GM19238 (cell line): ENCODE measurements around the gene NCK2.

Source experiments
- DNase-seq: peaks from one replicate; pipeline ENCODE4 v3.0.0; 2011; ENCODE audit warnings: low spot score; ENCODE audit not compliant: insufficient read length

Gene NCK2

DNA sequence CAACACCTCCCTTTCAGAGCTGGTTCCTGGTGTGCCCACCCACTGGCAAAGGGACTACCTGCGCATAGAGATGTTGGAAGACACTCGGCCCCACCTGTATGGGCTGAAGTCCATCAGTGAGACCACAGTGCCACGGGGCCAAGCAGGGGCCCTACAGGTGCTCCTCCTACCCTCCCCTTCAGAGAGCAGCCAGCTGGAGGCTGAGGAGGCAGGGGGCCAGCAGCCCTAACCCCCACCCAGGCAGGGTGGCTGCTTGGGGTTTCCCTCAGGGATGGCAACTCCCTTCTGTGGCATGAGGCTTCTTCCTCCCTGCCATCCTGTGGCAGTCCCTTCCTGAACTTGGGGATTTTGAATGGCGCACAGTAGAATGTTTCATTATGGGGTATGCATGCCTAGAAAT, 125.3 kb downstream of the NCK2 start:
- no peak for DNase-seq

DNA sequence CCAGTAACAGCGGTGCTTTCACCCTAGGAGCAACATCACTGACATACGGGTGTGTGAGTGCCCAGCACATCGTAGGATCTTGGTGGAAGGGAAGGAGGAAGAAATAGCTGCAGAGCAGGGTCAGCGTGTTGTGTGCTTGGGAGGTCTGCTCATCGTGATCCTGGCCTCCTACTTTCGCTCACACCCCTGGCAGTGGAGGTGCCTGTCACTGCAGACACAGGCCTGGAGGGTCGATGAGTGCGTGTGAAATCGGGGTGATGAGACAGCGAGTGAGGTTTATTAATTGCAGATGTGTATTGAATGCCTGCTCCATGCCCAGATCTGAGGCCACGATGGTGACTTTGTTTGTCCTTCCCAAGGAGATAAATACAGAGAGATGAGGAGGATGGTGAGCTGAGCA, 126.1 kb downstream of the NCK2 start:
- no peak for DNase-seq

DNA sequence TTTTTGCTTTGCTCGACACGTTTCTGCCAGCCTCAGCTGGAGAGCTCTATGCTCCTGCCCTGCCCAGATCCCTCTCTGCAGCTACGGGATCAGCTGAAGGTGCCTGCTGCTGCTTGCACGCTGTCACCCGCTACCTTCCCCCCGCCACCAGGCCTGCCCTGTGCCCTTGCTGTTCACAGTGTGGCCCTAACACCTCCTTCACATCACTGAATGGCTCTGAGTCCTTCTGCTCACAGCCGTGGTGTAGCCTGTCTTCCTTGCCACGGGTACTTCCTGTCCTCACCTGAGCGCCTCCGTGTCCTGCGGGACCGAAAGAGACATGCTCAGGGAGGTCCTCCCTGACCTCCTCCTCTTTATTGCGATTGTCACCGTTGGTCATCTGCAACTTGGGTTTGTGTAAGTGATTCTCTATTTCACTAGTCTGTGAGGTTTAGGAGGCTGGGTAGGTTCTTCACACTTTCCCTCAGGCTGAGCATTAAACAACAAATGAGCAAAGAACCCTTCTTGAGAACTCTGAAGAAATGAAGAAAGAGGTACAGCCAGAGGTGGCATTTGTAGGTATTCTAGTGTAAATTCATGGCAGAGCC, 127.5 kb downstream of the NCK2 start:
- no peak for DNase-seq

DNA sequence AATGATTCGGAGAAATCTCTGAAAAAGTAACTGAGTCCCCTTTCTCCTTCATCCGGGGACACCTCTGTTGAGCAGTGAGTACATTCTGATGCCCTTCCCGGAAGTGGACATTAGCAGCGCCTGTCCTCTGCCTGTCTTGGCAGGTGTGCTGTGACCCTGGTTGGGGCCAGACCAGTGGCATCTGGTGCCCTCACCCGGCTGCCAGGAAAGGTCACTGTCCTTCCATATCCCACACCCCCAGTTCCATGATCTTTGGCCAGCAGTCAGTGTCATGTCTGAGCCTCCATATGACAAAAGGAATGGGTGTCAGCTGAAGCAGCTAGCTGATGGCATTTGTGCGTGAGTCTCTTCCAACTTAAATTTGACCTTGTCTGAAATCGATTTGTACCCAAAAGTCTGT, 128.1 kb downstream of the NCK2 start:
- no peak for DNase-seq

DNA sequence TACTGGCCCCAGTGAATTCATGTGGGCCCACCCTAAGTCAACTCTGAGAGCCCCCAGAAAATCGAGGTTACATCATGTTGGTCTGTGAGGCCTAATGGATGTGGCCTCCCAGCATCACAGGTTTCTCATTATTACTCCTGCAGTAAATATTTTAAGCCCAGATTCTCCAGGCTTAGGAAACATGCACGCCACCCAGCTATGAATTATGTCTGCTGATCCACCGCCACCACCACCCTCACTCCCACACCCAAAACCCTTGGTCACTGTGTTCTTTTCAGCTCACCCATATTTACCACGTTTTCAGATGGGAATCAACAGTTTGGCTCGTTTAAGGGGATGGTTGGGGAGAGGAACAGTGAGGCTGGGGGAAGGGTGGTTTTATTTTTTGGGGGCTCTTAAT, 128.6 kb downstream of the NCK2 start:
- no peak for DNase-seq

DNA sequence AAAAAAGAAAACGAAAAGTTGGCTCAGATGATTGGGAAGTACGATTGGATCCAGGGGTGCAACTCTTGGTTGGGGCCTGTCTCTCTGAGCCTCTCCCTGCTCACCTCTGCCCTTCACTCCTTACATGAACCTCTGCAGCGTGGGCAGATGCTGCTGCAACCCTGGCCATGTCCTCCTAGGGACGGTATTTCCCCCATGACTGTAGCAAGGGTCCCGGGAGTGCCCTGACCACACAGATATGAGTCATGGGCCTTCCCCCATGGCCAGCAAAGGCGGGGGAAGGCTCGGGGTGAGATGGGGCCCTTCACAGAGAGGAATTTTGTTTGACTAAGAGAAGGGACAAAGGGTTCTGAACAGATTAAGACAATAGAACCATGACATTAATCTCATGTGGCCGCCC, 129.0 kb downstream of the NCK2 start:
- peak; percentile 71 for DNase-seq

DNA sequence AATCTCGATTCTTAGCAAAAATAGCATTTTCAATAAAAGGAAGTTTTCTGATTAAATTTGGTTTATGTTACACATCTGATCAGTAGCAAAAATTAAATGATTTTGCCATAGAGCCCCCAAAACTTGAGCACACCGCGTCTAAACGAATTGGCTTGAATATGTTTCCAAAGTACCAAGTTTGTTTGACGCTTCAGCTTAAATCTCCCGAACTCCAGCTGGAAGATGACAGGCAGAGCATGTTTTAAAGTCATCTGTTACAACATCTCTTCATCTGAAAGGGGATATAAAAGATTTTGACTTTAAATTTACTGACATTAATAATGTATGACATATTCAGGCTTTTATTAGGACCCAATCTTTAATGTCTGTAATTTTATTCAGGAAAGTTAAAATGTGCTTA, 129.8 kb downstream of the NCK2 start:
- DNase-seq: no peak

DNA sequence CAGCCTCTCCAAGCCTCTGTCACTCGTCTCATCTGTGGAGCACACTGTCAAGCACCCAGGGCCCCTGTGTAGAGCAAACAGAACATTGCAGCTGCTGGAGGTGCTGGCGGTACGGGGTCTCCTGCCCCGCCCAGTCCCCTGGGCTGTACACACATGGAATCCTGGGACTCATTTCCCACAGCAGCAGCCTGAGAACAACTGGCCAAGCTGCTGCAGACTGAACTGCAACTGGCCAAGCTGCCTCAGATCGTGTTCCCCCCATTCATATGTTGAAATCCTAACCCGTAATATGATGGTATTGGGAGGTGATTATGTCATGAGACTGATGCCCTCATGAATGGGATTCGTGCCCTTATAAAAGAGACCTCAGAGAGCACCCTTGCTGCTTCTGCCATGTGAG, 130.5 kb downstream of the NCK2 start:
- DNase-seq: no peak

DNA sequence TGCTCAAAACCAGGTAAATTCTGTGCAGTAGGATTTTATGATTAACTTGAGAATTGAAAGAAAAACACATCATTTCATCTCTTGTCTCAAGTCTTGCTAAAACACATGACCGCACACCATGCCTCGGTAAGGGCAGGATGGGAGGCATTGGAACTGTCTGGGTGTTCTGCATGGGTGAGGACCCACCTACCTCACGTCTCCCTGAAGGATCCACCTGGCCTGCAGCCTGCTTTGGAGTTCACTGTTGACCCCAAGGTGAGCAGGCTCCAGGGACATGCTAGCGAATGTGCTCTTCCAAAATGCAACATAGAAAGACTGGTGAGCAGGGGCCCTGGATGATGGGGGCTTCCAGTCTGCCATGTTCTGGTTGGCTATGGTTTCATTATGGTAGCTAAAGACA, 131.5 kb downstream of the NCK2 start:
- no peak for DNase-seq

DNA sequence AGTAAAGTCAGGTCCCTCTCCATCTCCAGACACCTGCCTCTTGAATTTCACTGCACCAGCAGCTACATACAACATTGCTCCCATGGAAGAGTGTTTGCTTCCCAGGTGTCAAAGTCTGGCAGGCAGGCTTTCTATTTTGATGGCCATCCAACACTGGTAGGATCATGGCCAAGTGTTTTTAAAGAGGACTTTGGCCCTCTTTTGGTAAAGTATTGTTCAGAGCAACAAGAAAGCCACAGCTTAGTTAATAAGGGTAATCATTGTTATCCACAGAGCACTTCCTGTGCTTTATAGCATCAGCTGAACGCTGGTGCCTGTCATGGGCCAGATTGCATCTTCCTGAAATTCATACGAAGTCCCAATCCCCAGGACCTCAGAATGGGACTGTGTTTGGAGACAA, 133.2 kb downstream of the NCK2 start:
- no peak for DNase-seq

DNA sequence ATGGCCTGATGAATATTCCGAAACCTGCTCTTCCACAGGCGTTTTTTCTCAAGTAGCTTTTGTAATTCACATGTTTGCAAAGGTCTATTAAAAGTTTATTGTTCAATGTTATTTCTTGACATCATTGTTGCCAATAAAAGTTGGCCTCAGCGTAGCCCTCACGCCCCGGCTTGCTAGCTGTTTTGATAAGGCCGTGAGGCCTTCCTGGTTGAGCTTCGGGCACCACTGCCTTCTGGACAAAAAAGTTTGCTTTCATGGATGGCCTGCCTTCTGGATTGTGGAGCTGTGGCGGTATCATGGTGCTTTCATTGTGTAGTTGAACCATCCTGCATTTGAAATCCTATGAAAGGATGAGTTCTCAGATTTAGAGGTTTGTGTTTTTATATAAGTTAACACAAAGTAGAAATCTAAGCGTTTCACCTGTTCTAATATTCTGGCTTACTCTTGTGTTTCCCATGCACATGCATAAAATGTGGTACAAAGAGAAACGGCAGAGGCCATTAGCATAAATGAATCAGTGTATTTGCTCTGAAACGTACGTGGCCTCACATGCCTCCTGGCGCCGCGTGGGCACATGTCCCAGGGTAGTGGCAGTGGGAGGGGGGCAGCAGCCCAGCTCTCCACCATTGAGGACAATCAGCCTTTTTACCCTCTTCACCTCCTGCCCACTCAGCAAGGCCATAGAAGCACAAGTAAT, 134.5 kb downstream of the NCK2 start:
- no peak for DNase-seq

DNA sequence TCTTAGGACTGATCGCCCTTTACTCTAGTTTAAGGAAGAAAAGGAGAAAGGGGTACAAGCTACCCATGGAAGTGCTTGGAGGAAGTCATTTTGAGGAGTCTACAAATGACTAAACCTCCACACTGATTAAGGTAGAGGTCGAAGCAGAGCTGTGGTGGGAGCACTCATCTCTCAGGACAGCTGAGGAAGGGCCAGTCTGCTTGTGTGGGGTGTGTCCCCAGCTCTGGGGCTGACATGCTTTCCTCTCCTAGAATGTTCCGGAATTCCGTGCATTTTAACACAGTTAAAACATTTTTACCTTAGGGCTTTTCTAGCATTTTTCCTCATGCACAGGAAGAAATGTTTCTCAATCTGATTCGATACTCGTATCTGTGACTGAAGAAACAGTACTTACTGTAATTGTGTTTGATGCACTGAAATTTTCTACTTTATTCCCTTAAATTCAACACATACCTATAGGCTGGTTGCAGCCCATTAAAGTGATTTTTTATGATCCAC, 135.1 kb downstream of the NCK2 start:
- DNase-seq: no peak

DNA sequence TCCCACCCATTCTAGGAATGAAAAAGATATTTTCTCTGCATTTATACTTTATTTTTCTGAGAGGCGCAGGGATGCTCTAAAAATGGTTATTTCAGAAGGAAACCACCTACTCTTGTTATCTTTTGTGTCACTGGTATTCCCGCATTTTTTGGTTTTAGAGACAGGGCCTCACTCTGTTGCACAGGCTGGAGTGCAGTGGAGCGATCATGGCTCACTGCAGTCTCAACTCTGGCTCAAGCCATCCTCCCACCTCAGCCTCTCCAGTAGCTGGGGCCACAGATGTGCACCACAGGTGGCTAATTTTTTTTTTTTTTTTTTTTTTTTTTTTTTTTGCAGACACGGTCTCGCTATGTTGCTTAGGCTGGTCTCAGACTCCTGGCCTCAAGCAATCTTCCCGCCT, 135.9 kb downstream of the NCK2 start:
- no peak for DNase-seq

DNA sequence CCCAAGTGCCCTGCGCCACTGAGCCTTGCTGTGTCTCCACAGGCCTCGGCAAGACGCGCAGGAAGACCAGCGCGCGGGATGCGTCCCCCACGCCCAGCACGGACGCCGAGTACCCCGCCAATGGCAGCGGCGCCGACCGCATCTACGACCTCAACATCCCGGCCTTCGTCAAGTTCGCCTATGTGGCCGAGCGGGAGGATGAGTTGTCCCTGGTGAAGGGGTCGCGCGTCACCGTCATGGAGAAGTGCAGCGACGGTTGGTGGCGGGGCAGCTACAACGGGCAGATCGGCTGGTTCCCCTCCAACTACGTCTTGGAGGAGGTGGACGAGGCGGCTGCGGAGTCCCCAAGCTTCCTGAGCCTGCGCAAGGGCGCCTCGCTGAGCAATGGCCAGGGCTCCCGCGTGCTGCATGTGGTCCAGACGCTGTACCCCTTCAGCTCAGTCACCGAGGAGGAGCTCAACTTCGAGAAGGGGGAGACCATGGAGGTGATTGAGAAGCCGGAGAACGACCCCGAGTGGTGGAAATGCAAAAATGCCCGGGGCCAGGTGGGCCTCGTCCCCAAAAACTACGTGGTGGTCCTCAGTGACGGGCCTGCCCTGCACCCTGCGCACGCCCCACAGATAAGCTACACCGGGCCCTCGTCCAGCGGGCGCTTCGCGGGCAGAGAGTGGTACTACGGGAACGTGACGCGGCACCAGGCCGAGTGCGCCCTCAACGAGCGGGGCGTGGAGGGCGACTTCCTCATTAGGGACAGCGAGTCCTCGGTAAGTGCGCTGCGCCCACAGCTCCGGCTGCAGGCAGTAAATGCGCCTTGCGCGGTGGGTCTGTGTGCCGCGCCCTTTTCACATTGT, 136.8 kb downstream of the NCK2 start:
- no peak for DNase-seq

DNA sequence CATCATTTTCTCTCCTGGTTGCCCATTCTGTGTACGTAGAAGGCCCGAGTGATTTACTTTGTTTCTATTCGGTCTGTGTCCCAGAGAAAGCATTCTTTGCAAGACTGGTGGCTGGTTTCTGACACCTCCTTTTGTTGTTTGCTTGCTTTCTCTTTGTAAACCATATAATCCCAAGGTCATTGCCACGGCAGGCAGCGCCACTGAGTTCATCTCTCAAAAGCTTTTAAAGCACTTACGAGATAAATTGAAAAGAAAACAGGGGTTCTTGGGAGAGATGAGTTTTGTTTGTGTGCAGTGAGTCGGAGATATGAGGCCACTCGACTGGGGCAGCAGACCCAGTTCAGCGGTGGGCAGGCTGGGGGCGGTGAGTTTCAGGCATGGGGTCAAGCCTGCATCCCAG, 137.6 kb downstream of the NCK2 start:
- DNase-seq: no peak

DNA sequence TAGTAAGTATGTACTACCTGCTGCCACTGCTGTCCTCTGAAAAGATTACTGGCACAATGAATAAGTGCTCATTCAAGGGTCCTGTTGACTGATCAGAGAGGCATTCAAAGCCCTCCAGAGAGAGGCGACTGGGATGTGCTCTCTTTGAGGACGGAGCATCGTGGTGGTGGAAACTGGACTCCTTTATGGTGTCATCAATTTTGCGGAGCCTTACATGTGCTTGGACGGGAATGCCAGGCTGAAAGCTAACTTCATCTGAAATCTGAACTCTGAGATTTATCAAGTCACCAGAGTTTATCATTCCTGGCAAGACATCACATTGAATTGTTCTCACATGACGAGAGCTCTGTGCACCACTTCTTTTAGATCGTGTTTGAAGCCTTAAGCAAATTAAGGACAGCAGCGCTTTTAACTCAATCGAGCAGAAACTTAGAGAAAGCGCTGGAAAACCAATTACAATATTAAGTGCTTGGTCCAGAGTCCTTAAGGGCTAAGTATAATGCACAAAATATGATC, 138.3 kb downstream of the NCK2 start:
- no peak for DNase-seq

DNA sequence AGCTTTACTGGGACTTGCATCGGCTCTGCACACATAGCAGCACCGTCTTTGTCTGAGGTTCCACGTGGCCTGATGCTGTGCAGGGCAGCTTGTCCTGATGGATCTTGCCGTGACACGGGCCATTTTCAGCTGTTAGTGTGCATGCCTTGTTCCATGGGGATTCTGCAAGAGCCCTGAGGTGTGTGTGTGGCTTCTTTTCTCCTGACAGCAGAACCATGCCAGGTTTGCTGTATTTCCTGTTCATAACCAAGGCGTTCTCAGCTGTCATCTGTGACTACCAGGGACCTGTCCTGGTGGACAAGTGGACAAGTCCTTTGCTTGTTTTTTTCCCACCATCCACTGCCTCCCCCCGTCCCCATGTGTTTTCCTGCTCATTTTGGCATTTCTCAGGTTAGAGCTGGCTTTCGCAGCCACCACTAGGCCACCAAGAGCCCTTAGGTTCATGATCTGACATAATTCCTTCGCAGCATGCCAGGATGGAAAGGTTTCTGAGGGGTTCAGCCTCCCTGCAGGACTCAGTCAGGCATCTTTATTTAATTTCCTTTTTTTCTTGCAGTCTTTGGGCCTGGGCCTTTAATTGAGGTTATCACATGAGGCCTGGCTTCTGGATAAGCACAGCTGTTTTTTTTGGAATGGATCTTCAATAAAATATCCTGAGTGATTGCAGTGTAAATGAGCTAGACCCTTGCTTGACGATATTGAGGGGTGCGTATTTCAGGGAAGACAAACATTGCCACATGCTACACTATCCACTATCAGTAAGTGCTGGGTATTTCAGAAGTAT, 139.4 kb downstream of the NCK2 start:
- DNase-seq: no peak

DNA sequence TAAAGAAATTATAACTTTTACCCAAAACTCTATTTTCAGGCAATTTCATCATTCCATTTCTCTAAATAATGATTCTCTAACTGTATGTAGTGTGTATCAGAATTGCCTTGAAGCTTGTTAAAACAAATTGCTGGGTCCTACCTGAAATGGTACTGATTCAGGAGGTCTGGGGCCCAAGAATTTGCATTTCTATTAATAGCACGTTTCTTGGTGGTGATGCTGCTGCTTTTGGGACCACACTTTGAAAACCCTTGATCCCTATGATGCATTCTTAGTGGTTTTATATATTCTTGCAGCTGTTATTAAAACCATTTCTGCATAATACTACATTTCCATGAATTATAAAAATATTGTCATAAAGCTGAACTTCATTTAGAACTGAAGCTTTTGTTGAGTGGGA, 140.7 kb downstream of the NCK2 start:
- no peak for DNase-seq

DNA sequence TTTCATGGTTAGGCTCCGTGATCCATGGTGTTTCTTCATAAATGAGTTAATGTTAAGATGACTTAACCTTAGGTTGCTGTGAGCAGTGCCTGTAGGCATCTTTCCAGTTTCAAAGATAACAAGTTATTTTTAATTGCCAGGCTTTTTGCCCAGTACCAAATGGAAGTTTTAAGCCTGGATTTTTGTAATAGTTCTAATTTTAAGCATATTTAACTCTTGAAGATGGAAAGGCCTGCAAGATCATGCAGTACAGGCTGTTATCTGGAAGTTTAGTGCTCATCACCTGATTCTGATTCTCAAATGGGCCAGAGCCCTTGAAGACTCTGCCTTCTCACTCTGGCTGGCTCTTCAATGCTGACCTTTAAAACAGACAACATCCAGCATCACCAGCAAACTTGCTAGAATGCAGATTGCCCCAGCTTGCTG, 141.3 kb downstream of the NCK2 start:
- no peak for DNase-seq

DNA sequence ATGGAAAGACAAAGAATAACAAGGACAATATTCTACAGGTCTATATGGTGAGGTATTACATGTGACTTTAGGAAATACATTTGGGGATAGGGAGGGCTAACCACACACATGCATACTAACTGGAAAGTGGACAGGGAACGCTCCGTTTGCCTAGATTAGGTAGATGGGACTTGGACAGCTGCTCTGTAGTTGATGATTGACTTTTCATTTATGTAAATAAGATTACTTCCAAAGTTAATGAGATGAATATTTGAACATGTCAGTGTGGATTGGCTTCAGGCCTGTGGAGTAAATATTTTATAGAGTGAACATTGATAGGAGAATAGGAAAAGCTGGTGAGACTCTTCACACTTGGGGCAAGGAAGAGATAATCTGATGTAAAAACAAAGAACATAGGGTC, 142.0 kb downstream of the NCK2 start:
- no peak for DNase-seq

DNA sequence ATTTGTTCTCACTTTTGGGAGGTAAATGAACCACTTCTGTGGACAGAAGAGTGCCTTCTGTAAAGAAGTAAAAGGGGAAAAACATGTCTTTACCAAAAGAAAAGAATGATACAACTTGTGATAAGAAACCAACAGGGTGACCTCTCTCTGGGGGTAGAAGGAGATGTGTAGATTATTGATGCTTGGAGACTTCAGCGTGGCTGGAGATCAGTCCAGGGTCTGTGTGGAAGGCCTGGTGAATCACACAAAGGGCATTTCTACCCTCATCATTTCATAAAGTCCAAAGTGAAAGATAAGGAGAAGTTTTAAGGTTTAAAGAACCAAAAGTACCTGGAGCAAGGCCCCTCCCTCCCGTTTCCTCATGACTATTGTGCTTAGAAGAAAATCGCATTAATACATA, 142.5 kb downstream of the NCK2 start:
- no peak for DNase-seq
